ENCODE data around the gene CHST2.
A peak's percentile ranks its signal among the peaks of the same experiment; 100 is the strongest.

The CHST2 gene

DNA sequence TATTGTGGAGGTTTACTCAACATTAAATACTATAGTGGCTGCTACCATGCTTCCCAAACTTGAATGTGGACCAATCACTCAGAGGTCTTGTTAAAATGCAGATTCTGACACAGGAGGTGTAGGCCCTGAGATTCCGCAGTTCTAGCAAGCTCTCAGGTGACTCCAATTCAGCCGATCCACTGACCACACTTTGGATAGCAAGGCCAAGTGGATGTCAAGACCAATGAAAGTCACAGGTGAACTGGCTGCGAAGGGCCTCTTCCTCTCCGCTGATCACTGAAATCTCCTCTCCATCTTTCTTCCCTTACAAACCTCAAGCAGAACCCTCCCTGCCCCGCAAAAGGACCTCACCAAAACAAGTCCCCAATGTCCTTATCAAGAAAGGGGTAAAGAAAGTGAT lies 9.2 kb upstream of the CHST2 start:
- no peak overlapping the region for H3K4me3 ChIP-seq (ENCODE audit: low read depth, low read length)
- TF ChIP-seq, protein P1, sequence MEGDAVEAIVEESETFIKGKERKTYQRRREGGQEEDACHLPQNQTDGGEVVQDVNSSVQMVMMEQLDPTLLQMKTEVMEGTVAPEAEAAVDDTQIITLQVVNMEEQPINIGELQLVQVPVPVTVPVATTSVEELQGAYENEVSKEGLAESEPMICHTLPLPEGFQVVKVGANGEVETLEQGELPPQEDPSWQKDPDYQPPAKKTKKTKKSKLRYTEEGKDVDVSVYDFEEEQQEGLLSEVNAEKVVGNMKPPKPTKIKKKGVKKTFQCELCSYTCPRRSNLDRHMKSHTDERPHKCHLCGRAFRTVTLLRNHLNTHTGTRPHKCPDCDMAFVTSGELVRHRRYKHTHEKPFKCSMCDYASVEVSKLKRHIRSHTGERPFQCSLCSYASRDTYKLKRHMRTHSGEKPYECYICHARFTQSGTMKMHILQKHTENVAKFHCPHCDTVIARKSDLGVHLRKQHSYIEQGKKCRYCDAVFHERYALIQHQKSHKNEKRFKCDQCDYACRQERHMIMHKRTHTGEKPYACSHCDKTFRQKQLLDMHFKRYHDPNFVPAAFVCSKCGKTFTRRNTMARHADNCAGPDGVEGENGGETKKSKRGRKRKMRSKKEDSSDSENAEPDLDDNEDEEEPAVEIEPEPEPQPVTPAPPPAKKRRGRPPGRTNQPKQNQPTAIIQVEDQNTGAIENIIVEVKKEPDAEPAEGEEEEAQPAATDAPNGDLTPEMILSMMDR (IDR thresholded peaks at IDR 0.05; ENCODE audit: insufficient read depth, low read depth, low read length, missing control alignments) = no peak
- no peak for DNase-seq (ENCODE audit: low read depth)

DNA sequence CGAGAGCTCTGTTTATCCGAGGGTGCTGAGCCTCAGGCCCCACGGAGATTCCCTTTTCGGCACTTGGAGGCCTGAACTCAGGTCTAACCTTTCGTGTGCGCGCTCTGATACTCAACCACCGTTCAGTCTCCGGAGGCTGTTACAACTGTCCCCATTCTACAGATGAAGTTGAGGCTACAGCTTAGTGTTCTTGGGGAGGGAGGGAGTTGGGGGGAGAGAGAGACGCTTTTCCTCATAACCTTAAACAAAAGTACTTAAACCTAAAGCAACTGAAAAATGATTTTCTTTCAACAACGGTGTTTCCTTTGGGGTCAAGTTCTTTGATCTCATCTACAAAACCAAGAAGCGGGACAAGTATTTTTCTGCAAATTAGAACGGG lies 952 bp upstream of the CHST2 start:
- peak overlapping the region; percentile 99 for H3K4me3 ChIP-seq (ENCODE audit: low read depth, low read length)
- TF ChIP-seq, protein P1 (IDR thresholded peaks at IDR 0.05; ENCODE audit: insufficient read depth, low read depth, low read length, missing control alignments) = no peak

DNA sequence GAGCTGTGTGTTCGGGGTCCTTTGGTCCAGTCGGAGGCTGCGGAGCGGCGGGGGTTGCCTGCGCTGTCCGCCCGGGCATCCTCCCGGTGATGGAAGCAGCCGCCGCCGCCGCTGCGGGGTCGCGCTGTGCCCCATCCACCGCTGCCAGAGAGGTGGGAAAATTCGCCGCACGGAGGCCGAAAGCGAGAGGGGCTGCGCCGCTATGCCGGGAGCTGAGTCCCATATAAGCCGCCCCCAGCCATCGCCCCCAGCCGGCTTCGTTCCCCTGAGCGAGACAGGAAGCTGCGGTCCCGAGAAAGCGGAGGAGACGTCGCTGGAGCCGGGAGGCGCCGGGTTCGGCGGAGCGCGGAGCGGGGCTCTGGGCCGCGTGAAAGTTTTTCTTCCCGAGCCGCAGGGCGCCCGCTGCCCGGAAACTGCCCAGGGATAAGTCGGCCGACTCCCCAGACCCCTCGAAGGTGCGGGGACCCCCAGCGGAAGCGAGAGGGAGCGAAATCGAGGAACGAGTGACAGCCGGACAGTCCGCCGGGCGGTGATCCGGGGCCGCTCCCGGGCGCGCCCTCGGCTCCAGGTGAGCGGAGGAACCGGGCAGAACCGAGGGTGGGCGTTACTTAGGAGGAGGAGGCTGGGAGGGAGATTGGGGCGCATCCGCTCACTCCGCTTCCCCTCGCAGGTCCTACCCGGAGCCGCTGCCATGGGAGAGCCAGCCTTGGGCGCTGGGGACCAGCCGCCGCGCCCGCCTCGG lies 574 bp downstream of the CHST2 start:
- DNase-seq (ENCODE audit: low read depth) = peak; percentile 63
- TF ChIP-seq, protein P1 (IDR thresholded peaks at IDR 0.05; ENCODE audit: insufficient read depth, low read depth, low read length, missing control alignments) = no peak
- peak overlapping the region; percentile 99 for H3K4me3 ChIP-seq (ENCODE audit: low read depth, low read length)

More for the DNA sequence above, 952 bp upstream of the CHST2 start:
- peak; percentile 61 for DNase-seq (ENCODE audit: low read depth)

DNA sequence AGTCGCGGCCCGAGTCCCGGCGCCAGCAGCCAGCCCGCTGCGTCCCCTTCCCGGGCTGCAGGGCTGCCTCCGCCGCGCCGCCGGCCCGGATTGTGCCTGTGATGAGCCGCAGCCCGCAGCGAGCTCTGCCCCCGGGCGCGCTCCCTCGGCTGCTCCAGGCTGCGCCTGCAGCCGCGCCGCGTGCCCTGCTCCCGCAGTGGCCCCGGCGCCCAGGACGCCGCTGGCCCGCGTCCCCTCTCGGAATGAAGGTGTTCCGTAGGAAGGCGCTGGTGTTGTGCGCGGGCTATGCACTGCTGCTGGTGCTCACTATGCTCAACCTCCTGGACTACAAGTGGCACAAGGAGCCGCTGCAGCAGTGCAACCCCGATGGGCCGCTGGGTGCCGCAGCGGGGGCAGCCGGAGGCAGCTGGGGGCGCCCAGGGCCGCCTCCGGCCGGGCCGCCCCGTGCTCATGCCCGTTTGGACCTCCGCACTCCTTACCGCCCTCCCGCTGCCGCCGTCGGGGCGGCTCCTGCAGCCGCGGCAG lies 1.2 kb downstream of the CHST2 start:
- DNase-seq (ENCODE audit: low read depth) = peak; percentile 84
- H3K4me3 ChIP-seq (ENCODE audit: low read depth, low read length) = peak overlapping the region; percentile 99
- TF ChIP-seq, protein P1 (IDR thresholded peaks at IDR 0.05; ENCODE audit: insufficient read depth, low read depth, low read length, missing control alignments) = peak; percentile 49

DNA sequence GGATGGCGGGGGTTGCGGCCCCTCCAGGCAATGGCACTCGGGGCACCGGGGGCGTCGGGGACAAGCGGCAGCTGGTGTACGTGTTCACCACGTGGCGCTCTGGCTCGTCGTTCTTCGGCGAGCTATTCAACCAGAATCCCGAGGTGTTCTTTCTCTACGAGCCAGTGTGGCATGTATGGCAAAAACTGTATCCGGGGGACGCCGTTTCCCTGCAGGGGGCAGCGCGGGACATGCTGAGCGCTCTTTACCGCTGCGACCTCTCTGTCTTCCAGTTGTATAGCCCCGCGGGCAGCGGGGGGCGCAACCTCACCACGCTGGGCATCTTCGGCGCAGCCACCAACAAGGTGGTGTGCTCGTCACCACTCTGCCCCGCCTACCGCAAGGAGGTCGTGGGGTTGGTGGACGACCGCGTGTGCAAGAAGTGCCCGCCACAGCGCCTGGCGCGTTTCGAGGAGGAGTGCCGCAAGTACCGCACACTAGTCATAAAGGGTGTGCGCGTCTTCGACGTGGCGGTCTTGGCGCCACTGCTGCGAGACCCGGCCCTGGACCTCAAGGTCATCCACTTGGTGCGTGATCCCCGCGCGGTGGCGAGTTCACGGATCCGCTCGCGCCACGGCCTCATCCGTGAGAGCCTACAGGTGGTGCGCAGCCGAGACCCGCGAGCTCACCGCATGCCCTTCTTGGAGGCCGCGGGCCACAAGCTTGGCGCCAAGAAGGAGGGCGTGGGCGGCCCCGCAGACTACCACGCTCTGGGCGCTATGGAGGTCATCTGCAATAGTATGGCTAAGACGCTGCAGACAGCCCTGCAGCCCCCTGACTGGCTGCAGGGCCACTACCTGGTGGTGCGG lies 1.9 kb downstream of the CHST2 start:
- TF ChIP-seq, protein P1 (IDR thresholded peaks at IDR 0.05; ENCODE audit: insufficient read depth, low read depth, low read length, missing control alignments) = peak; percentile 48
- H3K4me3 ChIP-seq (ENCODE audit: low read depth, low read length) = peak overlapping the region; percentile 99
- DNase-seq (ENCODE audit: low read depth) = peak; percentile 78

DNA sequence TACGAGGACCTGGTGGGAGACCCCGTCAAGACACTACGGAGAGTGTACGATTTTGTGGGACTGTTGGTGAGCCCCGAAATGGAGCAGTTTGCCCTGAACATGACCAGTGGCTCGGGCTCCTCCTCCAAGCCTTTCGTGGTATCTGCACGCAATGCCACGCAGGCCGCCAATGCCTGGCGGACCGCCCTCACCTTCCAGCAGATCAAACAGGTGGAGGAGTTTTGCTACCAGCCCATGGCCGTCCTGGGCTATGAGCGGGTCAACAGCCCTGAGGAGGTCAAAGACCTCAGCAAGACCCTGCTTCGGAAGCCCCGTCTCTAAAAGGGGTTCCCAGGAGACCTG lies 2.5 kb downstream of the CHST2 start:
- no peak for DNase-seq (ENCODE audit: low read depth)
- TF ChIP-seq, protein P1 (IDR thresholded peaks at IDR 0.05; ENCODE audit: insufficient read depth, low read depth, low read length, missing control alignments) = no peak
- peak overlapping the region; percentile 38 for H3K4me3 ChIP-seq (ENCODE audit: low read depth, low read length)
